Body of pancreas (tissue), 4 donors: ENCODE data around the gene COBLL1.

ENCODE experiments used
- POLR2A ChIP-seq, 3 donors: fragments of 450-650 bp; IDR thresholded peaks; one replicate each; pipeline ENCODE4 v1.6.1; 2016; ENCODE audit warnings: antibody characterized with exemption in 3 of 3, mild to moderate bottlenecking in 2 of 3
- TF ChIP-seq, protein P1 (sequence below), 7 experiments: fragments of 450-650 bp in 4 of 7; fragments of 200-600 bp in 3 of 7; sonication (generic) in 3 of 7; IDR thresholded peaks; one replicate each; pipeline ENCODE4 v1.5.1; 2016 to 2019; ENCODE audit warnings: antibody characterized with exemption in 7 of 7

DNA sequence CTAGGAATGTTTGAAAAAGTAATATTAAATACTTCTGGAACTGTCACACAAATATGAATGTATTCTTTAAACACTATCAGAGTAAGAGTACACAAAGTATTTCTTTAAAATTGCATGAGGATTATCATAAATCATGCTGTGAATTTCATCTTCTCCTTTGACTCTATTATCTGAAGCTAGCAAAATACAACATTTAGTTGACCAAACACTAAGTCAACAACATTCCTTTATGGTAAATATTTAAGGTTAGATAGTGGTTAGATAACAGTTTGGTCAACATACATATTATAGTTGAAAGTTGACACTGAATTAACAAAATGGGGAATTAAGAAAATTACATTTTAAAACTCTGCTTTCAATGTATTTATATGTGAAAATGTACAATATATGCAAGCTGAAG is 148.2 kb downstream of the COBLL1 start:
- TF ChIP-seq, protein P1, sequence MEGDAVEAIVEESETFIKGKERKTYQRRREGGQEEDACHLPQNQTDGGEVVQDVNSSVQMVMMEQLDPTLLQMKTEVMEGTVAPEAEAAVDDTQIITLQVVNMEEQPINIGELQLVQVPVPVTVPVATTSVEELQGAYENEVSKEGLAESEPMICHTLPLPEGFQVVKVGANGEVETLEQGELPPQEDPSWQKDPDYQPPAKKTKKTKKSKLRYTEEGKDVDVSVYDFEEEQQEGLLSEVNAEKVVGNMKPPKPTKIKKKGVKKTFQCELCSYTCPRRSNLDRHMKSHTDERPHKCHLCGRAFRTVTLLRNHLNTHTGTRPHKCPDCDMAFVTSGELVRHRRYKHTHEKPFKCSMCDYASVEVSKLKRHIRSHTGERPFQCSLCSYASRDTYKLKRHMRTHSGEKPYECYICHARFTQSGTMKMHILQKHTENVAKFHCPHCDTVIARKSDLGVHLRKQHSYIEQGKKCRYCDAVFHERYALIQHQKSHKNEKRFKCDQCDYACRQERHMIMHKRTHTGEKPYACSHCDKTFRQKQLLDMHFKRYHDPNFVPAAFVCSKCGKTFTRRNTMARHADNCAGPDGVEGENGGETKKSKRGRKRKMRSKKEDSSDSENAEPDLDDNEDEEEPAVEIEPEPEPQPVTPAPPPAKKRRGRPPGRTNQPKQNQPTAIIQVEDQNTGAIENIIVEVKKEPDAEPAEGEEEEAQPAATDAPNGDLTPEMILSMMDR (IDR thresholded peaks at IDR 0.05): no peak
- TF ChIP-seq POLR2A (IDR thresholded peaks at IDR 0.05): no peak
